ENCODE data around the gene DHPS.
A peak's percentile ranks its signal among the peaks of the same experiment; 100 is the strongest.

DNA sequence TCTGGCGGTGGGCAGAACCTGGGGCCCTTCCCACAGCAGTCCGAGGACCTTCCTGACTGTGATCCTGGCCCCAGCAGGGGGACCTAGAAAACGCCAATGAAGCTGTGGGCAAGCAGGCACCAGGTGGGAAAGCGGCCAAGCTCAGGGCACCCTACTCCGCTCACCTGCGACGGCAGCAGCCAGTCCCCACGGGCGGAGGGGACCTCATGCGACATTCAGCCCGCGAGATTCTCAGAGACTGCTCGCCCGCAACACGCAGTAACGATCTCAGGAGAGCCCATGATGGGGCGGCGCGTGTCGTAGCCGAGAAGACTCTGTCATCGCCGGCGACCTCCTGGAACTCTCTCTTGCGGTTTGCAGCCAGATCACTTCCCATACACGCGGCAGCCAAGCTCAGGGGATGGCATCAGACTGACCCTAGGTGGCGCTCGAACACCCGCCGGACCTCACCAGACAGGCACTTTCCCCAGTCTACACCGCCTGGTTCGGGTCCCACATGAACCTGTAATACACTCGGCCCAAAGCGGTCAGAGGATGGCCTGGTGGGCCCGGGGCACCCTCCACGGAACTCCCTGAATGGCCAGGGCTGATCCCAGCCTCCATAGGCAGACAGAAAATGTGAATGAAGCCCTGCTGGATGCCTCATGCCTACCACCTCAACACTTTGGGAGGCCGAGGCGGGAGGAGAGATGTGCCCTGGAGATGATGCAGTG, 41.6 kb downstream of the DHPS start:
- TF ChIP-seq, protein P1, sequence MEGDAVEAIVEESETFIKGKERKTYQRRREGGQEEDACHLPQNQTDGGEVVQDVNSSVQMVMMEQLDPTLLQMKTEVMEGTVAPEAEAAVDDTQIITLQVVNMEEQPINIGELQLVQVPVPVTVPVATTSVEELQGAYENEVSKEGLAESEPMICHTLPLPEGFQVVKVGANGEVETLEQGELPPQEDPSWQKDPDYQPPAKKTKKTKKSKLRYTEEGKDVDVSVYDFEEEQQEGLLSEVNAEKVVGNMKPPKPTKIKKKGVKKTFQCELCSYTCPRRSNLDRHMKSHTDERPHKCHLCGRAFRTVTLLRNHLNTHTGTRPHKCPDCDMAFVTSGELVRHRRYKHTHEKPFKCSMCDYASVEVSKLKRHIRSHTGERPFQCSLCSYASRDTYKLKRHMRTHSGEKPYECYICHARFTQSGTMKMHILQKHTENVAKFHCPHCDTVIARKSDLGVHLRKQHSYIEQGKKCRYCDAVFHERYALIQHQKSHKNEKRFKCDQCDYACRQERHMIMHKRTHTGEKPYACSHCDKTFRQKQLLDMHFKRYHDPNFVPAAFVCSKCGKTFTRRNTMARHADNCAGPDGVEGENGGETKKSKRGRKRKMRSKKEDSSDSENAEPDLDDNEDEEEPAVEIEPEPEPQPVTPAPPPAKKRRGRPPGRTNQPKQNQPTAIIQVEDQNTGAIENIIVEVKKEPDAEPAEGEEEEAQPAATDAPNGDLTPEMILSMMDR (IDR thresholded peaks at IDR 0.05), result peak; percentile 53 to 69 (median 58)
- TF ChIP-seq POLR2A (IDR thresholded peaks at IDR 0.05) (no peak), EP300 (IDR thresholded peaks at IDR 0.05) (no peak)
